Measurements from ENCODE around the gene AQP12B. TPM values are rescaled to one million over a fixed set of nuclear protein-coding genes. Genes with fewer than 3 reads are reported as not detected.

AQP12B gene
- total and polyA plus RNA-seq, 9 of the 15 experiments (the other 6 are each of a cell fraction or from before 2014, with no cell fraction given): not detected

DNA sequence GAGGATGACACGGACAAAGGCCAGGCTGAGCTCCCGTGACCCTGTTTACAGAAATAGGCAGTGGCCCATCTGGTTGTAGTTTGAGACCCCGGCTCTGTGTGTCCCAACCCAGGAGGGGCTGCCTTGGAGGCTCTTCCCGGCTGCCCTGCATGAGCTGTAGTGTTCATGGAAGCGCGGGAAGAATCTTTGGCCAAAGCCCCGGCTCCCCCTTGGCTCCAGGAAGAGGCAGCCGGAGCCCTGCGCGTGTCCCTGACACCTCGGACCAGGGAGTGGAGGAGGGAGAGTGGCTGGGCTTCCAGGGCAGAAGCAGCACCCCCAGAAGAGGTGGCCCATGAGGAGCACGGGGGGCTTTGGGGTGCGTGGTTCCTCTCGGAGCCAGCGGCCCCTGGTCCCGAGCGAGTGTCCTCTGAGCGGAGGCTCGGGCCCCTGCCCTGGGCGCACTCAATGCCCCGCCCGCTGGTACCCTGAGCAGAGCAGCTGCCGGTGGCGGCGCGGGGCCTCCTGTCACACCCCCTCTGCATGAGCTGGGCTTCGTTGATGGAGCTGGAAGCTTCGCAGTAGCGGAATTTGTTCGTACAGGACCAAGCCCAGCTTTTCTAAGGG, 35.7 kb downstream of the AQP12B start:
- ATAC-seq (no peak), DNase-seq (ENCODE audit: extremely low read depth in 1 of 4, low spot score in 3 of 4) (no peak), FAIRE-seq (no peak)
- Histone ChIP-seq H3K27ac (ENCODE audit: extremely low read depth, low read depth, low read length) (no peak overlapping the region), H4K20me1 (replicated peaks; ENCODE audit: control insufficient read depth, insufficient read depth, low read length) (no peaks in the 10 kb centered on the region), H3K9ac (ENCODE audit: insufficient read depth in 1 of 2, low read depth in 2 of 2, low read length in 2 of 2) (no peak overlapping the region), H2AFZ (ENCODE audit: low read depth, low read length) (no peak overlapping the region), H3K4me1 (replicated peaks in 1 of 2; ENCODE audit: control insufficient read depth in 2 of 2, insufficient read depth in 2 of 2, low read length in 2 of 2) (peaks cover 0 to 7% of the 10 kb centered on the region in 2 experiments; a peak in 1 of 5 replicates), H3K27me3 (ENCODE audit: control insufficient read depth in 2 of 2, insufficient read depth in 2 of 2, low read length in 2 of 2) (peaks cover 12 to 71% of the 10 kb centered on the region in 2 experiments; a peak in 4 of 5 replicates), H3K9me3 (replicated peaks; ENCODE audit: control insufficient read depth, insufficient read depth, low read depth, low read length) (no peaks in the 10 kb centered on the region), H3K4me2 (ENCODE audit: insufficient read depth, low read length) (no peak overlapping the region), H3K36me3 (ENCODE audit: control insufficient read depth, insufficient read depth, low read length) (no peaks in the 10 kb centered on the region), H3K9me1 (ENCODE audit: control insufficient read depth, insufficient read depth, low read length) (no peaks in the 10 kb centered on the region), H3K4me3 (no peak overlapping the region), H3K79me2 (ENCODE audit: control insufficient read depth, insufficient read depth, low read length) (no peaks in the 10 kb centered on the region)
- WGBS (ENCODE audit: insufficient coverage, low coverage, missing lambda C conversion rate): 4% methylated on average over 16 of the region's 30 CpGs
- intact Hi-C loops (cut with micrococcal nuclease) (no loop called here), in situ Hi-C loops (cut with MboI) (no loop called here)
- ChIA-PET POLR2A (interaction anchor here (0.7 kb wide), 1 partner anchor 1408 kb away, joined by 5 read pairs; no protein-coding TSS in a partner anchor), CTCF (ENCODE audit: low intra/inter-chr PET ratio) (no interaction called here)
- no TSS peak for BruUV-seq (replicated peaks)
- TF ChIP-seq ZNF134 (CRISPR knock-in tag; conservative IDR thresholded peaks at IDR 0.05) (no peak), PCBP2 (IDR thresholded peaks at IDR 0.05; ENCODE audit: low read depth, low read length, poor library complexity, severe bottlenecking) (no peak), TBP (optimal IDR thresholded peaks at IDR 0.05; ENCODE audit: low read depth, low read length) (no peak), MTA2 (IDR thresholded peaks at IDR 0.05; ENCODE audit: low read depth) (no peak), HNRNPUL1 (IDR thresholded peaks at IDR 0.05; ENCODE audit: low read length) (no peak), POLR3G (IDR thresholded peaks at IDR 0.05; ENCODE audit: extremely low read depth, insufficient read length, insufficient replicate concordance) (no peak), FOXA3 (CRISPR knock-in tag; conservative IDR thresholded peaks at IDR 0.05 in 1 of 2, IDR thresholded peaks at IDR 0.05 in 1 of 2) (no peak)
- TF ChIP-seq, protein P1, sequence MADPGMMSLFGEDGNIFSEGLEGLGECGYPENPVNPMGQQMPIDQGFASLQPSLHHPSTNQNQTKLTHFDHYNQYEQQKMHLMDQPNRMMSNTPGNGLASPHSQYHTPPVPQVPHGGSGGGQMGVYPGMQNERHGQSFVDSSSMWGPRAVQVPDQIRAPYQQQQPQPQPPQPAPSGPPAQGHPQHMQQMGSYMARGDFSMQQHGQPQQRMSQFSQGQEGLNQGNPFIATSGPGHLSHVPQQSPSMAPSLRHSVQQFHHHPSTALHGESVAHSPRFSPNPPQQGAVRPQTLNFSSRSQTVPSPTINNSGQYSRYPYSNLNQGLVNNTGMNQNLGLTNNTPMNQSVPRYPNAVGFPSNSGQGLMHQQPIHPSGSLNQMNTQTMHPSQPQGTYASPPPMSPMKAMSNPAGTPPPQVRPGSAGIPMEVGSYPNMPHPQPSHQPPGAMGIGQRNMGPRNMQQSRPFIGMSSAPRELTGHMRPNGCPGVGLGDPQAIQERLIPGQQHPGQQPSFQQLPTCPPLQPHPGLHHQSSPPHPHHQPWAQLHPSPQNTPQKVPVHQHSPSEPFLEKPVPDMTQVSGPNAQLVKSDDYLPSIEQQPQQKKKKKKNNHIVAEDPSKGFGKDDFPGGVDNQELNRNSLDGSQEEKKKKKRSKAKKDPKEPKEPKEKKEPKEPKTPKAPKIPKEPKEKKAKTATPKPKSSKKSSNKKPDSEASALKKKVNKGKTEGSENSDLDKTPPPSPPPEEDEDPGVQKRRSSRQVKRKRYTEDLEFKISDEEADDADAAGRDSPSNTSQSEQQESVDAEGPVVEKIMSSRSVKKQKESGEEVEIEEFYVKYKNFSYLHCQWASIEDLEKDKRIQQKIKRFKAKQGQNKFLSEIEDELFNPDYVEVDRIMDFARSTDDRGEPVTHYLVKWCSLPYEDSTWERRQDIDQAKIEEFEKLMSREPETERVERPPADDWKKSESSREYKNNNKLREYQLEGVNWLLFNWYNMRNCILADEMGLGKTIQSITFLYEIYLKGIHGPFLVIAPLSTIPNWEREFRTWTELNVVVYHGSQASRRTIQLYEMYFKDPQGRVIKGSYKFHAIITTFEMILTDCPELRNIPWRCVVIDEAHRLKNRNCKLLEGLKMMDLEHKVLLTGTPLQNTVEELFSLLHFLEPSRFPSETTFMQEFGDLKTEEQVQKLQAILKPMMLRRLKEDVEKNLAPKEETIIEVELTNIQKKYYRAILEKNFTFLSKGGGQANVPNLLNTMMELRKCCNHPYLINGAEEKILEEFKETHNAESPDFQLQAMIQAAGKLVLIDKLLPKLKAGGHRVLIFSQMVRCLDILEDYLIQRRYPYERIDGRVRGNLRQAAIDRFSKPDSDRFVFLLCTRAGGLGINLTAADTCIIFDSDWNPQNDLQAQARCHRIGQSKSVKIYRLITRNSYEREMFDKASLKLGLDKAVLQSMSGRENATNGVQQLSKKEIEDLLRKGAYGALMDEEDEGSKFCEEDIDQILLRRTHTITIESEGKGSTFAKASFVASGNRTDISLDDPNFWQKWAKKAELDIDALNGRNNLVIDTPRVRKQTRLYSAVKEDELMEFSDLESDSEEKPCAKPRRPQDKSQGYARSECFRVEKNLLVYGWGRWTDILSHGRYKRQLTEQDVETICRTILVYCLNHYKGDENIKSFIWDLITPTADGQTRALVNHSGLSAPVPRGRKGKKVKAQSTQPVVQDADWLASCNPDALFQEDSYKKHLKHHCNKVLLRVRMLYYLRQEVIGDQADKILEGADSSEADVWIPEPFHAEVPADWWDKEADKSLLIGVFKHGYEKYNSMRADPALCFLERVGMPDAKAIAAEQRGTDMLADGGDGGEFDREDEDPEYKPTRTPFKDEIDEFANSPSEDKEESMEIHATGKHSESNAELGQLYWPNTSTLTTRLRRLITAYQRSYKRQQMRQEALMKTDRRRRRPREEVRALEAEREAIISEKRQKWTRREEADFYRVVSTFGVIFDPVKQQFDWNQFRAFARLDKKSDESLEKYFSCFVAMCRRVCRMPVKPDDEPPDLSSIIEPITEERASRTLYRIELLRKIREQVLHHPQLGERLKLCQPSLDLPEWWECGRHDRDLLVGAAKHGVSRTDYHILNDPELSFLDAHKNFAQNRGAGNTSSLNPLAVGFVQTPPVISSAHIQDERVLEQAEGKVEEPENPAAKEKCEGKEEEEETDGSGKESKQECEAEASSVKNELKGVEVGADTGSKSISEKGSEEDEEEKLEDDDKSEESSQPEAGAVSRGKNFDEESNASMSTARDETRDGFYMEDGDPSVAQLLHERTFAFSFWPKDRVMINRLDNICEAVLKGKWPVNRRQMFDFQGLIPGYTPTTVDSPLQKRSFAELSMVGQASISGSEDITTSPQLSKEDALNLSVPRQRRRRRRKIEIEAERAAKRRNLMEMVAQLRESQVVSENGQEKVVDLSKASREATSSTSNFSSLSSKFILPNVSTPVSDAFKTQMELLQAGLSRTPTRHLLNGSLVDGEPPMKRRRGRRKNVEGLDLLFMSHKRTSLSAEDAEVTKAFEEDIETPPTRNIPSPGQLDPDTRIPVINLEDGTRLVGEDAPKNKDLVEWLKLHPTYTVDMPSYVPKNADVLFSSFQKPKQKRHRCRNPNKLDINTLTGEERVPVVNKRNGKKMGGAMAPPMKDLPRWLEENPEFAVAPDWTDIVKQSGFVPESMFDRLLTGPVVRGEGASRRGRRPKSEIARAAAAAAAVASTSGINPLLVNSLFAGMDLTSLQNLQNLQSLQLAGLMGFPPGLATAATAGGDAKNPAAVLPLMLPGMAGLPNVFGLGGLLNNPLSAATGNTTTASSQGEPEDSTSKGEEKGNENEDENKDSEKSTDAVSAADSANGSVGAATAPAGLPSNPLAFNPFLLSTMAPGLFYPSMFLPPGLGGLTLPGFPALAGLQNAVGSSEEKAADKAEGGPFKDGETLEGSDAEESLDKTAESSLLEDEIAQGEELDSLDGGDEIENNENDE (IDR thresholded peaks at IDR 0.05; ENCODE audit: low read depth, low read length): no peak
